NCI-H345 (cell line): ENCODE measurements around the gene TXNDC9.
"Not testable (repeated sequence)": the region's sequence is repeated elsewhere in the genome, so short reads cannot be mapped to it uniquely, and the experiment has no call there.

Experiments used
- DNase-seq: peaks from one replicate; lab custom pipeline; 2025; lab: John Stamatoyannopoulos, UW

Gene TXNDC9

DNA sequence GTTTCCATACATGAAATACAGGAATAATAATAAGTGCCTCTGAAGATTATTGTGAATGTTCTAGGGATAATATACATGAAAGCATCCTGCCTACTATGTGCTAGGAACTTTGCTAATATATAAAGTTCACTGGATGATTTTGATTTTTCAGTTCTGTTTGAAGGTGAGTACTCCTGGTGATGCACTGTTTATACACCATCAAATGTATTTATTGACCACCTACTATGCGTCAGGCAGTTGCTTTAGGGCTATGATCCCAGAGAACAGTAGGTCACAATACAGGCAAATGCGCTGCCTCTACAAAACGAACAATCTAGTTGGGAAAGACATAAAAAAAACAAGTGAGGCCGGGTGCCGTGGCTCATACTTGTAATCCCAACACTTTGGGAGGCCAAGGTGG is 10.7 kb downstream of the TXNDC9 start:
- no peak for DNase-seq

DNA sequence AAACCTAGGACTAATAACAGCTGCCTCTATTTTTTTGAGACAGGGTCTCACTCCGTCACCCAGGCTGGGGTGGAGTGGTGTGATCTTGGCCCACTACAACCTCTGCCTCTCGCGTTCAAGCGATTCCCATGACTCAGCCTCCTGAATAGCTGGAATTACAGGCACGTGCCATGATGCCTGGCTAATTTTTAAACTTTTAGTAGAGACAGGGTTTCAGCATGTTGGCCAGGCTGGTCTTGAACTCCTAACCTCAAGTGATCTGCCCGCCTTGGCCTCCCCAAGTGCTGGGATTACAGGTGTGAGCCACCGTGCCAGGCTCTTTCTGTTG is 18.3 kb downstream of the TXNDC9 start:
- DNase-seq: not testable (repeated sequence)

GRCh38 chr2:99317161-99317872 is 18.8 kb downstream of the TXNDC9 start:
- DNase-seq: no peak

DNA sequence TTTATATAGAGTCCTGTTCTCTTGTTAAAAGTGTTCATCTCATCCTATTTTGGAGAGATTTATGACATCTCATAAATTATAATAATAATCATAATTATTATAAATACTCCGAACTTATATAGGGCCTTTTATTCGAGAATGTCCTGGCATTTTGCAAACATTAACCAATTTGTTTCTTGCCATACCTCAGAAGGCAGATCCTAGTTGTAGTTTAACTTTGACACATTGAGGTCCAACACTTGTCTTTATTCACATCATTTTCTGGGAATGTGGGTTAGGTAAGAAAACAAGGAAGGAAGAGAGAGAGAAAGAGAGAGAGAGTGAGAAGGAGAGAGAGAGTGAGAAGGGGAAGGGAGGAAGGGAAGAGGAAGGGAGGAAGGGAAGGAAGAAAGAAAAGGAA is 35.0 kb downstream of the TXNDC9 start, which contains the start of gene LYG1:
Gene LYG1 (minus strand): TSS at position 101 of the 400 bp plus-strand sequence. CDS start 5,527 bp downstream, outside the sequence.
- DNase-seq: not testable (repeated sequence)

DNA sequence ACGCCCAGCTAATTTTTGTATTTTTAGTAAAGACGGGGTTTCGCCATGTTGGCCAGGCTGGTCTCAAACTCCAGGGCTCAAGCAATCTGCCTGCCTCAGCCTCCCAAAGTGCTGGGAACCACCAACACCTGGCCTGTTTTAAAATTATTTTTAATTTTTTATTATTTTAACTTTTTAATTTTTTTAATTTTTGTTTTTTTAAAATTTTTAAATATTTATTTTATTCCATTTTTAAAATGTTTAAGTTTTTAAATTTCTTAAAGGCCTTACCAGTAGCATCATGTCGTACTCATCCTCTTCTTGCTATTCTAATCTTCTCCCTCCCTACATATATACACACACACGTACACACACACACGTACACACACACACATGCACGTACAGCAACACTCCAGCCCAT is 36.6 kb downstream of the TXNDC9 start:
- DNase-seq: no peak

- DNase-seq: no peak
Observed at GRCh38 chr2:99297994-99298393, 38.1 kb downstream of the TXNDC9 start.

DNA sequence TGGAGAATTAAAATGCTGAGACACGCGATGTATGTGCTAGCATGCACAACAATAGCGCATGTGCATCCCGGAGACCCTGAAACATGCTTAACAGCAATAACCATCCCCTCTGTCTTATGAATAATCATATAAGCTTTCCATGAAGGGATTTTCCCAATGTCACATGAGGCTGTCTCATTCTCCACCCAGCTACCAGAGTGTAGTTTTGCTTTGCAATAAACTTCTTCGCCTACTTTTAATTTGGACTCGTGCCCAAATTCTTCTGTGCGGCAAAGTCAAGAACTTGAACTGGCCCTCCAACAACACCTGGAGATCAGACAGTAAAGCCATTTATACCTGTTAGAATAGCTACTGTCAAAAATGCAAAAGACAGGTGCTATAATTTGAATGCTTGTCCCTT is 50.6 kb downstream of the TXNDC9 start:
- DNase-seq: no peak

DNA sequence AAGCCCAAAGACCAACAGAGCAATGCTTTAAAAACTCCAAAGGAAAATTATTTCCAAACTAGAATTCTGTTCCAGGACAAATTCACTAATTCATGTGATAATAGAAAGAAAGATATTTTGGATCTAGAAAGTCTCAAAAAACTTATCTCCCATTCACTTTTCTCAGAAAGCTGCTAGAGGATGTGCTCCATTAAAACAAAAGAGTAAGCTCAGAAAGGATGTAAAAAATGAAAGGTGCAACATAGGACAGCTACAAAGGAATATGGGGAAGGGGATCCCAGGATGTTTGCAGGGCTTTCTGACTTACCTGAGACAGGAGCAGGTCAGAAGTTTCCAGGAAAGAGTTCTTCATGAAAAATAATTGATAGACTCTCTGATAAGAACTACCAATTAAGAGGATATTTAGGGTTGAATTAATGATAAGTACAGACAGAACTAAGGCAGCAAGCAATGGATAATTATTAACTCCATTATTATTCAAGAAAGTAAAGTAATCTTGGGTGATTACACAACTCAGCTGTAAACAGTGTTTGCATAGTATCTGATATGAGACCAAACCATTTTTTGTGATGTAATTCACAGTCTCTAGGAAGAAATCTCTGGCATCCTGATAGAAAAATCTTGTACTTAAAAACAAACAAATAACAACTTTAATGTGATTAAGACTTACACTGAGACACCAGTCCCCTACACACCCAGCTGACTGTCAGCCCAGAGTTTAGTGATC is 56.0 kb downstream of the TXNDC9 start:
- DNase-seq: no peak

- no peak for DNase-seq
Observed at GRCh38 chr2:99278793-99279291, 57.3 kb downstream of the TXNDC9 start.

DNA sequence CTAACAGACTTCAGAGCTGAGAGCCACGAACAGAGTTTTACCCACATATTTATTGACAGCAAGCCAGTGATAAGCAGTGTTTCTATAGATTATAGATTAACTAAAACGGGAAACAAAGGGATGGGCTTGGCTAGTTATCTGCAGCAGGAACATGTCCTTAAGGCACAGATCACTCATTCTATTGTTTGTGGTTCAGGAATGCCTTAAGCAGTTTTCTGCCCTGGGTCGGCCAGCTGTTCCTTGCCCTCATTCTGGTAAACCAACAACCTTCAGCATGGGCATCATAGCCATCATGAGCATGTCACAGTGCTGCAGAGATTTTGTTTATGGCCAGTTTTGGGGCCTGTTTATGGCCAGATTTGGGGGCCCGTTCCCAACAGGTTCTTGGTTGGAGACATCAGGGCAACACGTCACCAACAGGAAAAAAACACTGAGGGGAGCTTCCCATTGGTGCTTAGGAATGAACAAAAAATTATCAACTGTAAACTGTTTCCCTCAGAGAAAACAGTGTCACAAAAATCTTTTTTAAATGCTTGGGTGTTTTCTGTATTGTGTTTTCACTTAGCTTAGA is 57.9 kb downstream of the TXNDC9 start:
- not testable (repeated sequence) for DNase-seq

DNA sequence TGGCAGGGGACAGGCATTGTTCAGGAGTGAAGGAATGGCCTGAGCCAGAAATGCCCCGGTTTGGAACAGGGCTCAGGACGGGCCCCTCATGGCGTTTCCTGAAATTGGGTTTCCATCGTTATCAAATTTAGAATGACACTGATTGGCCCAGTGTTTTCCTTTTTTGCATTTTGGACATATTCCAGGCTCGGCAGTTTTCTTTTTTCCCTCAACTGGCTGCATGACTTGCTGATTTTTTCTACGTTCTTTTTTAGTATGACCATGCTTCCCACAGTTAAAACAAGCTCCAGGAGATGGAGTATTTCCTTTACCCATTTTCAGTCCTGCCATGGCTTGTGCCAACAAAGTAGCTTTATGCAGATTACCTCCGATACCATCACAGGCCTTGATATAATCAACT is 60.3 kb downstream of the TXNDC9 start:
- no peak for DNase-seq
